Measurements from ENCODE around the gene GPR50. TPM values are rescaled to one million over a fixed set of nuclear protein-coding genes. Genes with fewer than 3 reads are reported as not detected.

Gene GPR50
- total RNA-seq, 2 experiments from 2014 or later = not detected

DNA sequence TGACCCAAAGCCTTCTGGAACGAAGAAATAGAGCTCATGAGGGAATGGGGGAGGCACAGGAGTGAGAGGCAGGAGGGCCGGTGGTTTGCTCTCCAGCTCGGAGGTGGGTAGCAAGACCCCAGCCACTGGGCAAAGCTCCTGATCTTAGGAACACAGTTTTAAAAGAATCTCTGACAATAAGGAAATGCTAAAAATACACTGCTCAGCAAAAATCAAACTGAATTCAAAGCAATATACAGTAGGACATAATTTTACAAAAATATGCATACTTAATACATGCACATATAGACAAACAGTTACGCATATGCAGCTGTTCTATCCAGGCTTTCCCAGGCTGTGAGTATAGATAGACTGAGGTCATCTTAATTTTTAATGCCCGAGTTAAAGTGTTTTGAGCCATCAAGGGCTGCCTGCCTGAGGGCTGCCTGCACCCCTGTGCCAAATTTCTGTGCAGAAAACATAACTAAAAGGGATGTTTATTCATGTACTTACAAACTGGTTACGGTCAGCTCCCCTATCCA lies 6.9 kb downstream of the GPR50 start:
- H3K36me3 Mint-ChIP-seq (ENCODE audit: low read depth) = no peaks in the 10 kb centered on the region
- no peak for ATAC-seq
- H3K27me3 Mint-ChIP-seq = peaks cover 40% of the 10 kb centered on the region
- no peak overlapping the region for H3K27ac Mint-ChIP-seq
- H3K4me1 Mint-ChIP-seq (ENCODE audit: low read depth) = peaks cover 8% of the 10 kb centered on the region
- TF ChIP-seq, protein P1, sequence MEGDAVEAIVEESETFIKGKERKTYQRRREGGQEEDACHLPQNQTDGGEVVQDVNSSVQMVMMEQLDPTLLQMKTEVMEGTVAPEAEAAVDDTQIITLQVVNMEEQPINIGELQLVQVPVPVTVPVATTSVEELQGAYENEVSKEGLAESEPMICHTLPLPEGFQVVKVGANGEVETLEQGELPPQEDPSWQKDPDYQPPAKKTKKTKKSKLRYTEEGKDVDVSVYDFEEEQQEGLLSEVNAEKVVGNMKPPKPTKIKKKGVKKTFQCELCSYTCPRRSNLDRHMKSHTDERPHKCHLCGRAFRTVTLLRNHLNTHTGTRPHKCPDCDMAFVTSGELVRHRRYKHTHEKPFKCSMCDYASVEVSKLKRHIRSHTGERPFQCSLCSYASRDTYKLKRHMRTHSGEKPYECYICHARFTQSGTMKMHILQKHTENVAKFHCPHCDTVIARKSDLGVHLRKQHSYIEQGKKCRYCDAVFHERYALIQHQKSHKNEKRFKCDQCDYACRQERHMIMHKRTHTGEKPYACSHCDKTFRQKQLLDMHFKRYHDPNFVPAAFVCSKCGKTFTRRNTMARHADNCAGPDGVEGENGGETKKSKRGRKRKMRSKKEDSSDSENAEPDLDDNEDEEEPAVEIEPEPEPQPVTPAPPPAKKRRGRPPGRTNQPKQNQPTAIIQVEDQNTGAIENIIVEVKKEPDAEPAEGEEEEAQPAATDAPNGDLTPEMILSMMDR (IDR thresholded peaks at IDR 0.05) = no peak
- no peaks in the 10 kb centered on the region for H3K9me3 Mint-ChIP-seq
- ChIA-PET CTCF (no interaction called here), POLR2A (no interaction called here)
- DNase-seq = no peak
- intact Hi-C loops (cut with micrococcal nuclease) = no loop called here
- no peak overlapping the region for H3K4me3 Mint-ChIP-seq

DNA sequence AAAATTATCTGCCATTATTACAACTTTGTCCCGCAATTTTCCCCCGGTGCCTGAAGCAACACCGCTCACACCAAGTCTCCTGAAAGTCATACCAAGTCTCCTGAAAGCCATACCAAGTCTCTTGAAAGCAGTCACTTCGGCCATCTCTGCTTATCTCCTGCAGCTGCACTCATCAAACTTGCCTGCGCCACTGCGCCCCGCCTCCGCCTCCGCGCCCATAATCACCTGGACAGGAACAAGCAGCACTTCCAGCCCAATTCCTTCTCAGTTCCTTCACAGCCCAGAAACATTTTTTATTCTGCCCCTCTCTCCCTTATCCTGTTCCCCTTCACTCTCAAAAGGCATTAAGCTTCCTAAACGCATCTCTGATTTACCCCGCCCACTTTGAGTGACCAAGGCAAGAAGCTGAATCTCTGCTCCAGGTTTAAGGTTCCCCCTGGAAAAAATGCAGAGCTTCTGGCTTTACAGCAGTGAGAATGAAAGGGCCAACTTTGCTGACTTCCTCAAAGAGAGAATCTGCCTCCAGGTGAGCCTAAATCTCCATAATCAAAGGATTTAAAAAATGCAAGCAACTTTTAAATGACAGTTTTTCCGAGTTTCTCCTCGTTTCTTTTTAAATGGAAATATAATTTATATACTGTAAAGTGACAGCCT lies 7.7 kb downstream of the GPR50 start:
- H3K27me3 Mint-ChIP-seq = peaks cover 37% of the 10 kb centered on the region
- H3K27ac Mint-ChIP-seq = no peak overlapping the region
- ChIA-PET CTCF (no interaction called here), POLR2A (no interaction called here)
- no peaks in the 10 kb centered on the region for H3K36me3 Mint-ChIP-seq (ENCODE audit: low read depth)
- no peaks in the 10 kb centered on the region for H3K9me3 Mint-ChIP-seq
- intact Hi-C loops (cut with micrococcal nuclease) = no loop called here
- H3K4me3 Mint-ChIP-seq = no peak overlapping the region
- no peak for DNase-seq
- H3K4me1 Mint-ChIP-seq (ENCODE audit: low read depth) = peaks cover 3% of the 10 kb centered on the region
- TF ChIP-seq, protein P1 (IDR thresholded peaks at IDR 0.05) = no peak
- no peak for ATAC-seq

DNA sequence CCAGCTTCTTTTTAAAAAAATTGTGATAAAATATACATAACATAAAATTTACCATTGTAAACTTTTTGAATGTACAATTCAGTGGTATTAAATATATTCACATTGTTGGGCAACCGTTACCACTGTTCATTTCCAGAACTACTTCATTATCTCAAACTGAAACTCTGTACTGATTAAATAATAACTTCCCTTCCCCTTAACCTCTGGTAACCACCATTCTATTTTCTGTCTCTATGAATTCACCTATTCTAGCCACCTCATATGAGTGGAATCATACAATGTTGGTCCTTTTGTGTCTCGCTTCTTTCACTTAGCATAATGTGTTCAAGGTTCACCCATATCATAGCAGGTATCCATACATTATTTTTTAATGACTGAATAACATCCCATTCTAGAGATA lies 8.3 kb downstream of the GPR50 start:
- Mint-ChIP-seq H3K36me3 (ENCODE audit: low read depth) (no peaks in the 10 kb centered on the region), H3K9me3 (no peaks in the 10 kb centered on the region), H3K4me3 (no peak overlapping the region), H3K27ac (no peak overlapping the region), H3K27me3 (peaks cover 34% of the 10 kb centered on the region), H3K4me1 (ENCODE audit: low read depth) (peaks cover 3% of the 10 kb centered on the region)
- ATAC-seq = no peak
- CTCF ChIA-PET = no interaction called here
- POLR2A ChIA-PET = no interaction called here
- intact Hi-C loops (cut with micrococcal nuclease) = no loop called here
- no peak for DNase-seq
- TF ChIP-seq, protein P1 (IDR thresholded peaks at IDR 0.05) = no peak

DNA sequence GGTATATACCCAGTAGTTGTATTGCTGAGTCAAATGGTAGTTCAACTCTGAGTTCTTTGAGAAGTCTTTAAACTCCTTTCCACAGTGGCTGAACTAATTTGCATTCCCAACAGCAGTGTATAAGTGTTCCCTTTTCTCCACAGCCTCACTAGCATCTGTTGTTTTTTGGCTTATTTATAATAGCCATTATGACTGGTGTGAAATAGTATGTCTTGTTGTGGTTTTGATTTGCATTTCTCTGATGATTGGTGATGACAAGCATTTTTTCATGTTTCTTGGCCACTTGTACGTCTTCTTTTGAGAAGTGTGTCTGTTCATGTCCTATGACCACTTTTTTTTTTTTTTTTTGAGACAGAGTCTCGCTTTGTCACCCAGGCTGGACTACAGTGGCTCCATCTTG lies 30.5 kb downstream of the GPR50 start:
- Mint-ChIP-seq H3K4me1 (ENCODE audit: low read depth) (no peaks in the 10 kb centered on the region), H3K36me3 (ENCODE audit: low read depth) (no peaks in the 10 kb centered on the region)
- intact Hi-C loops (cut with micrococcal nuclease) = no loop called here

DNA sequence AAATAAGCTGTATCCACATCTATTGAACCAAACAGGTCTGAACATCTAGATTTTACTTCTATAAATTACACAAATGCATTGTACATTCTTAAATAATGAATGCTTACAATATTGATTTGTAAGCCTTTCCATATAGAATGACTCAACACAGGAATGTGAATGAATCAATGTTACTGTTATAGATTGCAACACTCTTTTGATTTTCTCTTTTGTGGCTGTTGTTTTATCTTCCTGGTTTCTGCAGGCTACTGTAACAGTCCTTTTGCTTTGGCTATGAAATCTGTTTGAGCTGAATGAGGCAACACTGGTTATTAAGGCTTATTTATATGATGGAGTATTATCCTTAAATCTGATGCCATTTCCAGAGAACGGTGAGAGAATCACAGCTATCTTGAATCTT lies 49.5 kb downstream of the GPR50 start:
- no peak overlapping the region for H3K4me3 Mint-ChIP-seq
- ChIA-PET CTCF (no interaction called here), POLR2A (no interaction called here)
- no peaks in the 10 kb centered on the region for H3K9me3 Mint-ChIP-seq
- H3K36me3 Mint-ChIP-seq (ENCODE audit: low read depth) = no peaks in the 10 kb centered on the region
- no peak for ATAC-seq
- peaks cover 23% of the 10 kb centered on the region for H3K27me3 Mint-ChIP-seq
- DNase-seq = no peak
- no peak overlapping the region for H3K27ac Mint-ChIP-seq
- TF ChIP-seq, protein P1 (IDR thresholded peaks at IDR 0.05) = no peak
- H3K4me1 Mint-ChIP-seq (ENCODE audit: low read depth) = no peaks in the 10 kb centered on the region
- intact Hi-C loops (cut with micrococcal nuclease) = no loop called here

More for the DNA sequence above, 30.5 kb downstream of the GPR50 start:
- Mint-ChIP-seq H3K27me3 (peaks cover 4% of the 10 kb centered on the region), H3K27ac (no peak overlapping the region), H3K9me3 (no peaks in the 10 kb centered on the region), H3K4me3 (no peak overlapping the region)
- TF ChIP-seq, protein P1 (IDR thresholded peaks at IDR 0.05) = no peak
- DNase-seq (no peak), ATAC-seq (no peak)
- ChIA-PET POLR2A (no interaction called here), CTCF (no interaction called here)
